DMS53 treated with DMSO at 0.1 percent for 48 hours (cell line): ENCODE data around the gene SAMD4A.

Experiments used
- DNase-seq: peaks from one replicate; lab custom pipeline; 2025; ENCODE audit not compliant: unreplicated experiment; lab: John Stamatoyannopoulos, UW

SAMD4A gene

GRCh38 chr14:54698966-54699530 lies 132.1 kb downstream of the SAMD4A start:
- no peak for DNase-seq

- DNase-seq = no peak
Observed at GRCh38 chr14:54699735-54700134, 132.8 kb downstream of the SAMD4A start.

DNA sequence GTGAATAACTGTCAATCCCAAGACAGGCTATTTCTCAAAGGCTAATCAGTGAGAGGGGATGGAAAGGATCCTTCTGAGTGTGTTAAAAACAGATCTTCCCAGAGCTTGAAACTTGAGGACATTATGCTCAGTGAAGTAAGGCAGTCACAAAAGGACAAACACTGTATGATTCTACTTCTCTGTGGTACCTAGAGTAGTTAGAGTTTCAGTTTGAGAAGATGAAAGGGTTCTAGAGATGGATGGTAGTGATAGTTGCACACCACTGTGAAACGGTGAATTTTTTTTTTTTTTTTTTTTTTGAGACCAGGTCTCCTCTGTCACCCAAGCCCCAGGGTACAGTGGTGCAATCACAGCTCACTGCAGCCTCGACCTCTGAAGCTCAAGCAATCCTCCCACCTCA lies 133.8 kb downstream of the SAMD4A start:
- no peak for DNase-seq

DNA sequence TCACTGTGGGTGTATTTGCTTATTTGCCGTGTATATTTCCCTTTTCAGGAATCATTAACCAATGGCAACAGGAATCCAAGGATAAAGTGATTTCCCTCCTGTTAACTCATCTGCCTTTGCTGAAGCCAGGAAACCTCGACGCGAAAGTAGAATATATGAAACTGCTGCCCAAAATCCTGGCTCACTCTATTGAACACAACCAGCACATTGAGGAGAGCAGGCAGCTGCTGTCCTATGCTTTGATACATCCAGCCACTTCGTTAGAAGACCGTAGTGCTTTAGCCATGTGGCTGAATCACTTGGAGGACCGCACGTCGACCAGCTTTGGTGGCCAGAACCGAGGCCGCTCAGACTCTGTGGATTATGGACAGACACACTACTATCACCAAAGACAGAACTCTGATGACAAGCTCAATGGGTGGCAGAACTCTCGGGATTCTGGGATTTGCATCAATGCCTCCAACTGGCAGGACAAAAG lies 135.1 kb downstream of the SAMD4A start:
- DNase-seq = no peak

GRCh38 chr14:54702492-54702891 lies 135.6 kb downstream of the SAMD4A start:
- DNase-seq = no peak

DNA sequence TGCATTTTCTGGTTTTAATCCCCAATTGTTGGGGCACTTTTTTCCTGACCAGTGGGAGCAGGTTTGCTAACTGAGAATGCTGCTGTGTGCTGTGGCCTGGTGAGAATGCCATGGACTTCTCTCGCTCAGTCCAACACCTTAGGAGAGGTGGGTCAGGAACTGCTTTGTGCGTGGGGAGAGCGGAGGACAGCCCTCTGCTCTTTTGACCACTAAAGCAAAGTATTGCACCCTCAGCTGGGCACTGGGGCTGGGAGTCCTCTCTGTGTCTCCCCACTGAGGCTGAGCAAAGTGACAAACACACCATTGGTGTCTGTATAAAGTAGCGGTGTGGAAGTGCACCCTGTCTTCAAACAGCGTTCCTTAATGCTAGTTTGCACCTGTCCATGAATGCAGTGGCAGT lies 136.2 kb downstream of the SAMD4A start:
- no peak for DNase-seq

- DNase-seq = no peak
Observed at GRCh38 chr14:54703724-54704123, 136.8 kb downstream of the SAMD4A start.

DNA sequence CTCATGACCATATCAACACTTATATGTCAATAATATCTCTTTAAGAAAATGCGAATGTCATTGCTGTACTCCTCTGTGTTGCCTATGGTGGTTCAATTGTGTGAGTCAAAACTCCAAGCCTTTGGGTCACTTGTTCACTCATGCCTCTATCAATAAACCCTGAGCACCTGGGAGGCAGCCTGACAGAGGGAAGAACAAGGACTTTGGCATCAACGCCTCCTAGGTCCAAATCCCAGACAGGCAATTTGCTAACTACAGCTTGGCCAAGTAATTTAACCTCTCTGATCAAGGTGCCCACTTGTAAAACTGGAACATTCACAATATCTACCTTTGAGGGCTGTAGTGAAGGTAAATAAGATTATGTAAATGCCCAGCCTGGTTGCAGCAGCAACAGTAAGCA lies 137.8 kb downstream of the SAMD4A start:
- no peak for DNase-seq

DNA sequence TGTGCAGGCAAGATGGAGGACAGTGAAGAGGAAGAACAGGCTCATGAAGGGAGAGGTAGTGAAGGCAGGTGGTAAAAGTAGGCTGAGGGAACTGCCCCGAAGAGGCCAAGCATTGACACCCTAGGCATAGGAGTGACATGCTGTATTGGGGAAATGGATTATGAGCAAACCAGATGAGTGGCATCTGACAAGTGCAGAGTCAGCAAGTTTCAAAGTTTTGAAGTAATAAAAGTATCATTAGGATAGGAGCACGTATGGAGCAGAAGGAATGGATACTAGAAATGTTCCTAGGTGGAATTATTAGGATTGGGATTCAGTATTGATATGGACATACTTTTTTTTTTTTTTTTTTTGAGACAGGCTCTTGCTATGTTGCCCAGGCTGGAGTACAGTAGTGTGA lies 139.8 kb downstream of the SAMD4A start:
- DNase-seq = no peak

GRCh38 chr14:54708161-54708560 lies 141.2 kb downstream of the SAMD4A start:
- no peak for DNase-seq

DNA sequence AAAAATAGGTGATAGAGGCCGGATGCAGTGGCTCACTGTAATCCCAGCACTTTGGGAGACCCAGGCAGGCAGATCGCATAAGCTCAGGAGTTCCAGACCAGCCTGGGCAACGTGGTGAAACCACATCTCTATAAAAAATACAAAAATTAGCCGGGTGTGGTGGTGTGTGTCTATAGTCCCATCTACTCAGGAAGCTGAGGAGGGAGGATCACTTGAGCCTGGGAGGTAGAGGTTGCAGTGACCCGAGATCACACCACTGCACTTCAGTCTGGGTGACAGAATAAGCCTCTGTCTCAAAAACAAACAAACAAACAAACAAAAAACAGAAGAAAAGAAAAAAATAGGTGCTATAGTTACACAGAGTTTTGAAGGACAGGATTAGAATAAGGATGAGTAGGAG lies 142.1 kb downstream of the SAMD4A start:
- DNase-seq = no peak

GRCh38 chr14:54709444-54709843 lies 142.5 kb downstream of the SAMD4A start:
- no peak for DNase-seq

- DNase-seq = no peak
Observed at GRCh38 chr14:54709867-54710266, 142.9 kb downstream of the SAMD4A start.

DNA sequence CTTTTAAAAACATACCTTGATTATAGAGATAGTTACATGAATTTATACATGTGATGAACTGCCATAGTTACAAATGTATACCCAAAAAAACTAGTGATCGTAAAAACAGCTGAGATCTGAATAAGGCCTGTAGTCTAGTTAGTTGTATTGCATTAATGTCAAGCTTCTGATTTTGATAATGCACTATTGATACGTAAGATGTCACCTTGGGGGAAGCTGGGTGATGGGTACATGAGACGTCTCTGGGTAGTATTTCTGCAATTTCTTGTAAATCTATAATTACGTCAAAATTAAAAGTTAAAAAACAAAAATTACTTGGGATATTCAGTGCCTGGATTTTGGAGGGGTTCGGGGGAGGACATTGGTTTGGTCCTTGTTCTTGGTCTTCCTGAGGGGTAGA lies 144.4 kb downstream of the SAMD4A start:
- DNase-seq = no peak

DNA sequence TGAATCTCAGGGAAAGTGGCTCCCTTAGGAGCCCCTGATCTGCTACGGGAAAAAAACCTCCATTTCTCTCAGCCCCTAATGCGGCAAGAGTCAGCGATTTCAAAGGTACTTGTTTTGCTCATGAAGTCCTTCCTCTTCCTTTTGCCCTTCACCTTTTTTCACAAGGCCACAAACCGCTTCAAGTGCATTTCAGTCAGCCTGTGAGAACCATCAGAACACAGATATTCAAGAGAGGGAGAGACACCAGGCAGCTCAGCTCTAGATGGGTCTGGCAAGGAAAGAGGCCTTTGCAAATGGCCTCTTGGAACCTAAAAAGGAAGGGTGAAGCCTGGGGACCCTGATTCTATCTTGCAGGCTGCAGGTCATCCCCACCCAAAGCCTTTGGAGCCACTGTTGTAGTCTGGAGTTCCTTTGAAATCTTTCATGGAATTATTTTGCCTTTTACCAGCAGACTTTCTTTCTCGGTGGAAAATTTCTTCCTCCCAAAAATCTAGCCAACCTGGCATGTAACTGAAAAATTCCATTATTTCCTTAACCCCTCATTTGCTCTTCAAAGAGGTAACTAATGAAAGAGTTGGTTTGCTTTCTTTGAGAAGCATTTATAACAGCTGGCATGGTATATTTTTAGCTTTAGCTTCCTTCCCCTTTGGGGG lies 145.0 kb downstream of the SAMD4A start:
- no peak for DNase-seq

- DNase-seq = no peak
Observed at GRCh38 chr14:54712465-54713200, 145.7 kb downstream of the SAMD4A start.

- no peak for DNase-seq
Observed at GRCh38 chr14:54713379-54713778, 146.5 kb downstream of the SAMD4A start.

DNA sequence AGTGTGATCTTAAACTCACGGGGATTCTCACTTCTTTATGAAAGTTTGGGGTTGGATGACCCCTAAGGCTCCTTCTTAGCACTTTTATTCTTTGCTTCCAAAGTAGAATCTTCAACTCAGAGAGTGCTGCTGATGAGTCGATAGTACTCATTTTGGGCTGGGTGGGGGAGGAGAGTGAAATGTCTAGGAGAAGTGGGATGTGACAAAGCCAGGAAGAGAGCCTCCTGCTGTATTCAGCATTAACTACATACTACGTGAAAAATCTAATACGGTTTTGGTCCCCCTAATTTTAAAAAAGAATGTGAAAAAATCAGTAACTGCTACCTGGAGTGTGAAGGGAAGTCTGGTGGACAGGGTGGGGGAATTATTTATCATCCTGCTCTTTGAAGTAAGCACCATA lies 148.3 kb downstream of the SAMD4A start:
- DNase-seq = no peak

DNA sequence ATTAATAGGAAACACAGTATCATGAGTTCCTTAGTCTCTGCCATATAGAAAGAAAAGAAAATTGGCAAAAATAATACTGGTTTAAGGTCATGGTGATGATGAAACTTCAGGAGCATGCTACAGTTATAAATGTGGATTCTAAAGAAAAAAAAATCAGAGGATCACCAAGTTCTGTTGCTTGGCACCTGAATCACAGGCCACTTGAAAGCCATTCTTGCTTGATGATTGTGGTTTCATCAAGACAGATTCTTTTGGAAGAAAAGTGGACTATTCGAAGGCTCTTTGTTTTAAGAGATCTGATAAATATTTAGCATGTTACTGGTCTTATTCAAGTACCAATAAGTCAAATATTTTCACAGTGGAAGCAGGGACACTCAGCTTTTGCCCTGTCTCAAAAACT lies 148.9 kb downstream of the SAMD4A start:
- DNase-seq = no peak

DNA sequence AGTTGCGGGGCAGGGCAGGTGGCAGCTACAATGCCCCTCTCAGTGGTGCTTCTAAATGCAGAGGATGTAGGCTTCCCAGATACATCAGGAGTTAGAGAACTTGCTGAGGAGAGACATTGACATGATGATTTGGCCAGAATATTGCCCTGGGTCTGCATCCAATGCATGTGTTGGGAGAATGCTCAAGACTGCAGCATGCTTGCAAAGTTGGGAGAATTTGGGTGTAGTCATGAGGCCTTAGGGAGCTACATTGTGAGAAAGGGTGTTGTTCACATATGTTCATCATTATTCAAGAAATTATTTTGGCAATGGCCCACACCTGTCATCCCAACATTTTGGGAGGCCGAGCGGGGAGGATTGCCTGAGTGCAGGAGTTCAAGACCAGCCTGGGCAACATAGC lies 149.9 kb downstream of the SAMD4A start:
- DNase-seq = no peak

- DNase-seq = no peak
Observed at GRCh38 chr14:54718046-54718445, 151.1 kb downstream of the SAMD4A start.

DNA sequence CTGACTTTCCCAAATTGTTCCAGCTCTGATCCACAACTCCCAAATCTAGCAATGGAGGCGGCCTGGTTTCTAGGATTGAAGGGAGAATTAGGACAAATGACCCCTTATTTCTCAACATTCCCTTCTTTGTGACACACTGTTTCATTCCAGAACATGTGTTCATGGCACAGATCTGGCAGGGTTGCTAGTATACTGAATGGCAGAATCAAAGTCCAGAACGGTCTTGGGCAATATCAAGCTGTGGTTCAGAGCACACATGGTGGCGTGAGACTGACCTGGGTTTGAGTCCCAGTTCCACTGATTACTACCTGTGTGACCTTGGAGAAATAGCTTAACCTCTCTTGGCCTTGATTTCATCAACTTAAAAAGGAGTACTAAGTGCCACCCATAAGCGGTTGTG lies 152.5 kb downstream of the SAMD4A start:
- DNase-seq = no peak
